Testis (tissue), 3 donors: ENCODE results near the gene SLC22A23. TPM values are rescaled to one million over a fixed set of nuclear protein-coding genes. Genes with fewer than 3 reads are reported as not detected.

Source experiments
- DNase-seq: peaks from one replicate; pipeline ENCODE4 v3.0.0-alpha.2; 2019
- H3K27ac ChIP-seq, 2 donors: fragments of 200-600 bp; sonication (generic); one replicate each; pipeline ENCODE4 v1.5.1; 2019
- H3K27me3 ChIP-seq: fragments of 200-600 bp; sonication (generic); one replicate; pipeline ENCODE4 v1.5.1; 2019
- H3K36me3 ChIP-seq: fragments of 200-600 bp; sonication (generic); one replicate; pipeline ENCODE4 v1.5.1; 2017; ENCODE audit warnings: low read depth; ENCODE audit errors: missing control alignments
- H3K4me1 ChIP-seq: fragments of 200-600 bp; sonication (generic); one replicate; pipeline ENCODE4 v1.5.1; 2019
- H3K4me3 ChIP-seq, 2 donors: fragments of 200-600 bp; sonication (generic); one replicate each; pipeline ENCODE4 v1.5.1; 2017 to 2019
- H3K9me3 ChIP-seq: fragments of 200-600 bp; sonication (generic); one replicate; pipeline ENCODE4 v1.5.1; 2017
- POLR2A ChIP-seq: fragments of 450-650 bp; IDR thresholded peaks from one replicate; pipeline ENCODE4 v1.6.1; 2017; ENCODE audit warnings: antibody characterized with exemption, mild to moderate bottlenecking, moderate library complexity
- WGBS, 2 donors: methylation state at CpG; one replicate each; pipeline ENCODE4 v1.1.5; 2018; 5-methylcytosine and 5-hydroxymethylcytosine counted together
- intact Hi-C: fragments of 100-400 bp; cut with DNase I; formaldehyde crosslinking; loops from one replicate; pipeline ENCODE4 v1.15.1; 2023; ENCODE audit warnings: low total_unique reads
- polyA plus RNA-seq: library from polyadenylated mRNA; stranded (reverse); fragments of 350-450 nt; fragmentation: Illumina TruSeq; extraction: RNeasy Lipid Tissue Mini Kit (QIAGEN cat#74804); gene quantifications from one replicate; pipeline ENCODE4 v1.2.3, GENCODE V29; 2014; ENCODE audit warnings: low read depth, low replicate concordance; ENCODE audit not compliant: insufficient read depth
- total RNA-seq, 2 donors: library from RNA; depleted of rRNA; stranded (reverse); fragments of >200 nt; gene quantifications; one replicate each; pipeline ENCODE4 v1.2.3, GENCODE V29; 2016
- TF ChIP-seq, protein P1 (sequence below), 3 experiments: fragments of 450-650 bp in 2 of 3; fragments of 200-600 bp in 1 of 3; sonication (generic) in 1 of 3; IDR thresholded peaks; one replicate each; pipeline ENCODE4 v1.5.1; 2016 to 2019; ENCODE audit warnings: antibody characterized with exemption in 3 of 3, mild to moderate bottlenecking in 2 of 3, moderate library complexity in 1 of 3

The SLC22A23 gene
- total and polyA plus RNA-seq, 3 donors from 2014 or later, result 9.0 to 20.9 (median 14.9) TPM

GRCh38 chr6:3361312-3362037 lies 95.4 kb downstream of the SLC22A23 start:
- H3K27me3 ChIP-seq, result no peaks in the 10 kb centered on the region
- TF ChIP-seq POLR2A, result no peak
- TF ChIP-seq, protein P1, sequence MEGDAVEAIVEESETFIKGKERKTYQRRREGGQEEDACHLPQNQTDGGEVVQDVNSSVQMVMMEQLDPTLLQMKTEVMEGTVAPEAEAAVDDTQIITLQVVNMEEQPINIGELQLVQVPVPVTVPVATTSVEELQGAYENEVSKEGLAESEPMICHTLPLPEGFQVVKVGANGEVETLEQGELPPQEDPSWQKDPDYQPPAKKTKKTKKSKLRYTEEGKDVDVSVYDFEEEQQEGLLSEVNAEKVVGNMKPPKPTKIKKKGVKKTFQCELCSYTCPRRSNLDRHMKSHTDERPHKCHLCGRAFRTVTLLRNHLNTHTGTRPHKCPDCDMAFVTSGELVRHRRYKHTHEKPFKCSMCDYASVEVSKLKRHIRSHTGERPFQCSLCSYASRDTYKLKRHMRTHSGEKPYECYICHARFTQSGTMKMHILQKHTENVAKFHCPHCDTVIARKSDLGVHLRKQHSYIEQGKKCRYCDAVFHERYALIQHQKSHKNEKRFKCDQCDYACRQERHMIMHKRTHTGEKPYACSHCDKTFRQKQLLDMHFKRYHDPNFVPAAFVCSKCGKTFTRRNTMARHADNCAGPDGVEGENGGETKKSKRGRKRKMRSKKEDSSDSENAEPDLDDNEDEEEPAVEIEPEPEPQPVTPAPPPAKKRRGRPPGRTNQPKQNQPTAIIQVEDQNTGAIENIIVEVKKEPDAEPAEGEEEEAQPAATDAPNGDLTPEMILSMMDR (IDR thresholded peaks at IDR 0.05), result no peak
- H3K27ac ChIP-seq, result no peak overlapping the region
- WGBS, 2 donors, result 75 to 80% methylated on average over 14 of the region's 14 CpGs
- no peak for DNase-seq
- no peaks in the 10 kb centered on the region for H3K36me3 ChIP-seq
- peaks cover 7% of the 10 kb centered on the region for H3K4me1 ChIP-seq
- intact Hi-C loops, result no loop called here
- H3K4me3 ChIP-seq, result no peak overlapping the region
- H3K9me3 ChIP-seq, result no peaks in the 10 kb centered on the region

DNA sequence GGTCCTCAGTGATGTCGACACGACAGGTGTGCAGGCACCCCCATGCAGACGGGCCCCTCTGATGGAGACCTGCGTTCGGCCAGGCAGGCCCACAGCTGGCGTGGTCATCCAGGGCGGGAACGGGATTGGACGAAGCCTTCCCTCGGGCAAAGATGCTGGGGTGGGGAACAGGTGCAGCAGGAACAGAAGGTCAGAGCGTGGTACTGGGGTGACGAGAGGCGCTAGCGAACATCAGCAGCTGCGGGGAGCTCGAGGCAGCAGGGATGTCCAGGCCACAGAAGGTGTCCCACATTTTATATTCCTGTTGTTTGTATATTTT lies 96.2 kb downstream of the SLC22A23 start:
- DNase-seq, result no peak
- TF ChIP-seq, protein P1 (IDR thresholded peaks at IDR 0.05), result no peak
- TF ChIP-seq POLR2A, result no peak
- H3K27ac ChIP-seq, result no peak overlapping the region
- H3K27me3 ChIP-seq, result no peaks in the 10 kb centered on the region
- H3K9me3 ChIP-seq, result no peaks in the 10 kb centered on the region
- no peaks in the 10 kb centered on the region for H3K36me3 ChIP-seq
- 94 to 96% methylated on average over 16 of the region's 16 CpGs for WGBS, 2 donors
- no peak overlapping the region for H3K4me3 ChIP-seq
- intact Hi-C loops, result no loop called here
- peaks cover 7% of the 10 kb centered on the region for H3K4me1 ChIP-seq

GRCh38 chr6:3359973-3360726 lies 96.7 kb downstream of the SLC22A23 start:
- H3K4me1 ChIP-seq, result peaks cover 12% of the 10 kb centered on the region
- DNase-seq, result no peak
- H3K36me3 ChIP-seq, result no peaks in the 10 kb centered on the region
- no peak overlapping the region for H3K27ac ChIP-seq
- H3K4me3 ChIP-seq, result no peak overlapping the region
- H3K27me3 ChIP-seq, result no peaks in the 10 kb centered on the region
- intact Hi-C loops, result no loop called here
- H3K9me3 ChIP-seq, result no peaks in the 10 kb centered on the region
- TF ChIP-seq, protein P1 (IDR thresholded peaks at IDR 0.05), result no peak
- no peak for TF ChIP-seq POLR2A
- 86 to 93% methylated on average over 3 to 8 of the region's 8 CpGs for WGBS, 2 donors

- Histone ChIP-seq H3K4me1 (peaks cover 17% of the 10 kb centered on the region), H3K9me3 (no peaks in the 10 kb centered on the region), H3K27ac (no peak overlapping the region), H3K36me3 (no peaks in the 10 kb centered on the region), H3K27me3 (no peaks in the 10 kb centered on the region), H3K4me3 (no peak overlapping the region)
- TF ChIP-seq POLR2A, result no peak
- TF ChIP-seq, protein P1 (IDR thresholded peaks at IDR 0.05), result no peak
- intact Hi-C loops, result no loop called here
- DNase-seq, result no peak
- 85 to 86% methylated on average over 10 of the region's 10 CpGs for WGBS, 2 donors
Measured at GRCh38 chr6:3359101-3359752, 97.6 kb downstream of the SLC22A23 start.
